SK-N-SH treated with all-trans-retinoic acid at 6 μM for 48 hours (cell line): ENCODE results near the gene FKBP6.

Experiments used
- CREB5 ChIP-seq: fragments of 250-450 bp; sonication (Bioruptor Pico); IDR thresholded peaks from 2 replicates; pipeline ENCODE4 v1.5.1; 2020; ENCODE audit warnings: low read depth, mild to moderate bottlenecking, moderate library complexity
- OSR1 ChIP-seq: fragments of 250-450 bp; sonication (Bioruptor Pico); IDR thresholded peaks from 2 replicates; pipeline ENCODE4 v1.8.0; 2022; ENCODE audit warnings: moderate library complexity, mild to moderate bottlenecking, inconsistent platforms
- SNAI2 ChIP-seq: fragments of 250-450 bp; sonication (Bioruptor Pico); IDR thresholded peaks from 2 replicates; pipeline ENCODE4 v1.5.0; 2020; ENCODE audit warnings: mild to moderate bottlenecking, moderate library complexity
- TCF4 ChIP-seq: fragments of 250-450 bp; sonication (Bioruptor Pico); IDR thresholded peaks from 2 replicates; pipeline ENCODE4 v1.8.0; 2021; ENCODE audit warnings: mild to moderate bottlenecking, moderate library complexity, borderline replicate concordance
- ZC3H10 ChIP-seq: fragments of 250-450 bp; sonication (Bioruptor Pico); IDR thresholded peaks from 2 replicates; pipeline ENCODE4 v1.5.1; 2021; ENCODE audit warnings: mild to moderate bottlenecking, moderate library complexity
- ZFP30 ChIP-seq: fragments of 450-650 bp; formaldehyde crosslinking; IDR thresholded peaks from 2 replicates; pipeline ENCODE4 v1.5.0; 2022; ENCODE audit warnings: mild to moderate bottlenecking, moderate library complexity

GRCh38 chr7:73376671-73377412 is 48.9 kb downstream of the FKBP6 start:
- TF ChIP-seq TCF4 (no peak), ZFP30 (CRISPR knock-in tag) (no peak), ZC3H10 (no peak), SNAI2 (CRISPR knock-in tag) (no peak), CREB5 (CRISPR knock-in tag) (no peak), OSR1 (CRISPR knock-in tag) (no peak)
